Measurements from ENCODE around the gene SLC35F3. TPM values are rescaled to one million over a fixed set of nuclear protein-coding genes. Genes with fewer than 3 reads are reported as not detected.

SLC35F3 gene
- total RNA-seq, 1 experiment from 2014 or later: 0.94 TPM

- Mint-ChIP-seq H3K27me3 (ENCODE audit: low read depth) (peaks cover 18% of the 10 kb centered on the region), H3K4me1 (peaks cover 48% of the 10 kb centered on the region), H3K27ac (no peak overlapping the region), H3K4me3 (no peak overlapping the region), H3K36me3 (no peaks in the 10 kb centered on the region), H3K9me3 (peaks cover 7% of the 10 kb centered on the region)
- no peak for TF ChIP-seq SMAD3 (CRISPR knock-in tag; IDR thresholded peaks at IDR 0.05; ENCODE audit: borderline replicate concordance)
- TF ChIP-seq ZNF281 (CRISPR knock-in tag; IDR thresholded peaks at IDR 0.05): no peak
- no peak for TF ChIP-seq ZNF425 (CRISPR knock-in tag; conservative IDR thresholded peaks at IDR 0.05)
- no peak for TF ChIP-seq AFF4 (CRISPR knock-in tag; IDR thresholded peaks at IDR 0.05; ENCODE audit: borderline replicate concordance)
- TF ChIP-seq ATF3 (CRISPR knock-in tag; conservative IDR thresholded peaks at IDR 0.05): no peak
- TF ChIP-seq MXD4 (CRISPR knock-in tag; IDR thresholded peaks at IDR 0.05; ENCODE audit: borderline replicate concordance): no peak
- no peak for TF ChIP-seq IRF1 (CRISPR knock-in tag; IDR thresholded peaks at IDR 0.05)
- no peak for TF ChIP-seq MAX (CRISPR knock-in tag; IDR thresholded peaks at IDR 0.05)
- no peak for TF ChIP-seq TEAD1 (CRISPR knock-in tag; IDR thresholded peaks at IDR 0.05)
- no peak for TF ChIP-seq HMGA2 (CRISPR knock-in tag; IDR thresholded peaks at IDR 0.05)
- TF ChIP-seq E2F4 (CRISPR knock-in tag; IDR thresholded peaks at IDR 0.05; ENCODE audit: borderline replicate concordance, low read depth): no peak
- TF ChIP-seq PRDM15 (CRISPR knock-in tag; IDR thresholded peaks at IDR 0.05): no peak
- no peak for TF ChIP-seq FOXP4 (CRISPR knock-in tag; IDR thresholded peaks at IDR 0.05)
- no peak for TF ChIP-seq TP53 (CRISPR knock-in tag; IDR thresholded peaks at IDR 0.05)
- no peak for TF ChIP-seq NR1H2 (CRISPR knock-in tag; IDR thresholded peaks at IDR 0.05)
- no peak for TF ChIP-seq GTF2I (CRISPR knock-in tag; conservative IDR thresholded peaks at IDR 0.05)
- DNase-seq (ENCODE audit: low spot score) (no peak), ATAC-seq (no peak)
- ChIA-PET POLR2A (no interaction called here), CTCF (no interaction called here)
Observed at GRCh38 chr1:234004591-234004990, 100.1 kb downstream of the SLC35F3 start.
